Uterus (tissue), 4 donors: Measurements from ENCODE around the gene CDYL2. TPM values are rescaled to one million over a fixed set of nuclear protein-coding genes. Genes with fewer than 3 reads are reported as not detected.

Experiments
- DNase-seq, 2 donors: peaks; one replicate each; pipeline ENCODE4 v3.0.0-alpha.2; 2019 to 2020
- H3K27ac ChIP-seq, 2 donors: fragments of 200-600 bp; sonication (generic); 1 replicate in 1 of 2; 2 replicates in 1 of 2; pipeline ENCODE4 v1.5.1; 2016 to 2018
- H3K27me3 ChIP-seq, 2 donors: fragments of 200-600 bp; sonication (generic); one replicate each; pipeline ENCODE4 v1.5.1; 2018 to 2019; ENCODE audit warnings: control low read depth in 1 of 2
- H3K36me3 ChIP-seq, 2 donors: fragments of 200-600 bp; sonication (generic); one replicate each; pipeline ENCODE4 v1.5.1; 2019; ENCODE audit warnings: control low read depth in 1 of 2
- H3K4me1 ChIP-seq, 2 donors: fragments of 200-600 bp; sonication (generic); one replicate each; pipeline ENCODE4 v1.5.1; 2018 to 2019; ENCODE audit warnings: control low read depth in 1 of 2
- H3K4me3 ChIP-seq, 2 donors: fragments of 200-600 bp; sonication (generic); 1 replicate in 1 of 2; 2 replicates in 1 of 2; pipeline ENCODE4 v1.5.1; 2018 to 2019; ENCODE audit warnings: mild to moderate bottlenecking in 1 of 2
- H3K9me3 ChIP-seq, 2 donors: fragments of 200-600 bp; sonication (generic); one replicate each; pipeline ENCODE4 v1.5.1; 2019; ENCODE audit warnings: control low read depth in 1 of 2
- CTCF ChIP-seq, 4 experiments: fragments of 200-600 bp in 2 of 4; fragments of 450-650 bp in 2 of 4; sonication (generic) in 2 of 4; IDR thresholded peaks; one replicate each; pipeline ENCODE4 v1.5.1; 2016 to 2019; ENCODE audit warnings: antibody characterized with exemption in 4 of 4, mild to moderate bottlenecking in 2 of 4, moderate library complexity in 1 of 4
- POLR2A ChIP-seq, 2 donors: fragments of 450-650 bp; IDR thresholded peaks; one replicate each; pipeline ENCODE4 v1.6.1; 2016; ENCODE audit warnings: antibody characterized with exemption in 2 of 2, mild to moderate bottlenecking in 1 of 2, moderate library complexity in 1 of 2
- intact Hi-C: fragments of 100-400 bp; cut with DNase I; formaldehyde crosslinking; loops from one replicate; pipeline ENCODE4 v1.15.1; 2023; ENCODE audit warnings: low total_unique reads
- total RNA-seq, 4 donors: library from RNA; depleted of rRNA in 3 of 4; stranded (reverse); fragments of >200 nt in 3 of 4; gene quantifications; one replicate each; pipeline versions ENCODE4 v1.1.0 to v1.2.4, GENCODE V29; 2014 to 2023
- donor health status: DM: yes; HTN: yes; CAD: no.

CDYL2 gene
- total RNA-seq, 4 donors from 2014 or later: 2.3 to 9.1 (median 5.1) TPM

GRCh38 chr16:80671281-80671849 lies 133.0 kb downstream of the CDYL2 start:
- Histone ChIP-seq H3K4me3 (no peak overlapping the region), H3K4me1 (no peaks in the 10 kb centered on the region), H3K27me3 (no peaks in the 10 kb centered on the region), H3K9me3 (no peaks in the 10 kb centered on the region), H3K36me3 (no peaks in the 10 kb centered on the region), H3K27ac (no peak overlapping the region)
- TF ChIP-seq CTCF (IDR thresholded peaks at IDR 0.05) (no peak), POLR2A (IDR thresholded peaks at IDR 0.05) (no peak)
- intact Hi-C loops: no loop called here
- DNase-seq: no peak

- no peaks in the 10 kb centered on the region for H3K4me1 ChIP-seq
- H3K27ac ChIP-seq: no peak overlapping the region
- no peaks in the 10 kb centered on the region for H3K9me3 ChIP-seq
- H3K27me3 ChIP-seq: no peaks in the 10 kb centered on the region
- intact Hi-C loops: no loop called here
- no peak overlapping the region for H3K4me3 ChIP-seq
- TF ChIP-seq POLR2A (IDR thresholded peaks at IDR 0.05) (no peak), CTCF (IDR thresholded peaks at IDR 0.05) (no peak)
- no peaks in the 10 kb centered on the region for H3K36me3 ChIP-seq
- DNase-seq: no peak
Measured at GRCh38 chr16:80670170-80670865, 134.1 kb downstream of the CDYL2 start.

- no peaks in the 10 kb centered on the region for H3K9me3 ChIP-seq
- intact Hi-C loops: no loop called here
- no peak overlapping the region for H3K4me3 ChIP-seq
- H3K36me3 ChIP-seq: no peaks in the 10 kb centered on the region
- H3K27ac ChIP-seq: no peak overlapping the region
- TF ChIP-seq CTCF (IDR thresholded peaks at IDR 0.05) (no peak), POLR2A (IDR thresholded peaks at IDR 0.05) (no peak)
- no peaks in the 10 kb centered on the region for H3K27me3 ChIP-seq
- no peaks in the 10 kb centered on the region for H3K4me1 ChIP-seq
- no peak for DNase-seq
Measured at GRCh38 chr16:80669673-80670072, 134.7 kb downstream of the CDYL2 start.

- H3K27ac ChIP-seq: no peak overlapping the region
- no peaks in the 10 kb centered on the region for H3K27me3 ChIP-seq
- intact Hi-C loops: no loop called here
- DNase-seq: no peak
- no peak overlapping the region for H3K4me3 ChIP-seq
- no peaks in the 10 kb centered on the region for H3K4me1 ChIP-seq
- no peaks in the 10 kb centered on the region for H3K9me3 ChIP-seq
- no peak for TF ChIP-seq POLR2A (IDR thresholded peaks at IDR 0.05)
- no peak for TF ChIP-seq CTCF (IDR thresholded peaks at IDR 0.05)
- H3K36me3 ChIP-seq: no peaks in the 10 kb centered on the region
Measured at GRCh38 chr16:80667925-80668324, 136.5 kb downstream of the CDYL2 start.

GRCh38 chr16:80667251-80667560 lies 137.2 kb downstream of the CDYL2 start:
- Histone ChIP-seq H3K27ac (no peak overlapping the region), H3K4me3 (no peak overlapping the region), H3K27me3 (no peaks in the 10 kb centered on the region), H3K36me3 (no peaks in the 10 kb centered on the region), H3K4me1 (no peaks in the 10 kb centered on the region), H3K9me3 (no peaks in the 10 kb centered on the region)
- DNase-seq: no peak
- TF ChIP-seq POLR2A (IDR thresholded peaks at IDR 0.05): no peak
- intact Hi-C loops: no loop called here
